HTERT RPE-1 (cell line): ENCODE data around the gene MYH1.

Experiments used
- in situ Hi-C: fragments of 300-500 bp; cut with MboI; formaldehyde crosslinking; loops from 4 replicates; pipeline ENCODE4 v1.14.3; 2020; ENCODE audit warnings: low sequenced_read_pairs

Gene MYH1

GRCh38 chr17:10492004-10492403, 26.3 kb downstream of the MYH1 start:
- in situ Hi-C loops = no loop called here

- in situ Hi-C loops = no loop called here
These were observed 36.1 kb downstream of the MYH1 start for GRCh38 chr17:10482252-10482651.

GRCh38 chr17:10477701-10478100, 40.6 kb downstream of the MYH1 start:
- in situ Hi-C loops = no loop called here

GRCh38 chr17:10474536-10474935, 43.8 kb downstream of the MYH1 start:
- in situ Hi-C loops = no loop called here

- in situ Hi-C loops = no loop called here
These were observed 46.5 kb downstream of the MYH1 start for GRCh38 chr17:10471858-10472257.

GRCh38 chr17:10469459-10469858, 48.9 kb downstream of the MYH1 start, which contains the start of gene MYH4:
Gene MYH4 (minus strand): TSS chr17:10469559. CDS start chr17:10466745, 2,814 bp downstream.
- in situ Hi-C loops = no loop called here

GRCh38 chr17:10463402-10463801, 54.9 kb downstream of the MYH1 start:
- in situ Hi-C loops = no loop called here

- in situ Hi-C loops = no loop called here
These were observed 58.3 kb downstream of the MYH1 start for GRCh38 chr17:10460062-10460461.

- in situ Hi-C loops = no loop called here
These were observed 59.6 kb downstream of the MYH1 start for GRCh38 chr17:10458701-10459100.

GRCh38 chr17:10457952-10458351, 60.4 kb downstream of the MYH1 start:
- in situ Hi-C loops = no loop called here

- in situ Hi-C loops = no loop called here
These were observed 71.1 kb downstream of the MYH1 start for GRCh38 chr17:10447026-10447931.
